Left lung (tissue), 10 donors: ENCODE results near the gene SLC23A3. TPM values are rescaled to one million over a fixed set of nuclear protein-coding genes. Genes with fewer than 3 reads are reported as not detected.

Source experiments
- ATAC-seq: fragments of 200-7000 bp; cut with Tn5 transposase; one replicate; pipeline ENCODE4 v1.9.1; 2020; ENCODE audit warnings: moderate library complexity
- DNase-seq, 4 donors: peaks; one replicate each; pipeline ENCODE4 v3.0.0-alpha.2; 2013 to 2020
- H3K27ac ChIP-seq, 2 donors: fragments of 200-600 bp; sonication (generic) in 1 of 2; one replicate each; pipeline versions ENCODE4 v1.5.0 to v1.8.0; 2020 to 2021
- H3K27me3 ChIP-seq, 2 donors: fragments of 200-600 bp; sonication (generic) in 1 of 2; one replicate each; pipeline versions ENCODE4 v1.5.0 to v1.8.0; 2020 to 2021
- H3K36me3 ChIP-seq, 2 donors: fragments of 200-600 bp; sonication (generic) in 1 of 2; one replicate each; pipeline versions ENCODE4 v1.5.0 to v1.8.0; 2020 to 2021
- H3K4me1 ChIP-seq, 2 donors: fragments of 200-600 bp; one replicate each; pipeline ENCODE4 v1.8.0; 2021
- H3K4me3 ChIP-seq, 2 donors: fragments of 200-600 bp; sonication (generic) in 1 of 2; one replicate each; pipeline versions ENCODE4 v1.5.0 to v1.8.0; 2020 to 2021; ENCODE audit warnings: mild to moderate bottlenecking in 1 of 2
- H3K9me3 ChIP-seq, 2 donors: fragments of 200-600 bp; sonication (generic) in 1 of 2; one replicate each; pipeline versions ENCODE4 v1.5.0 to v1.8.0; 2020 to 2021
- intact Hi-C, 2 donors: fragments of 100-400 bp; cut with DNase I; formaldehyde crosslinking; loops; one replicate each; pipeline versions ENCODE4 v1.11.2 to v1.14.2; 2022
- polyA plus RNA-seq, 6 donors: library from polyadenylated mRNA; unstranded; fragments of 120-200 nt; gene quantifications; one replicate each; pipeline ENCODE4 v1.2.1, GENCODE V29; 2013; ENCODE audit not compliant: insufficient read length in 6 of 6
- total RNA-seq, 2 donors: library from RNA; stranded (reverse); fragmentation: NEBNext Ultra II Directional; extraction: Animal tissue kit (Norgen Biotek cat#: 25700); gene quantifications; one replicate each; pipeline ENCODE4 v1.2.1, GENCODE V29; 2021
- TF ChIP-seq, protein P1 (sequence below), 2 donors: fragments of 200-600 bp; sonication (generic) in 1 of 2; IDR thresholded peaks; one replicate each; pipeline versions ENCODE4 v1.5.0 to v1.8.0; 2021; ENCODE audit warnings: antibody characterized with exemption in 2 of 2
- donor health status: DM: no; HTN: yes; CAD: no.
- donor health status: DM: no; HTN: no; CAD: no.

SLC23A3 gene
- total and polyA plus RNA-seq, 8 donors = 2.6 to 5.5 (median 4.3) TPM

DNA sequence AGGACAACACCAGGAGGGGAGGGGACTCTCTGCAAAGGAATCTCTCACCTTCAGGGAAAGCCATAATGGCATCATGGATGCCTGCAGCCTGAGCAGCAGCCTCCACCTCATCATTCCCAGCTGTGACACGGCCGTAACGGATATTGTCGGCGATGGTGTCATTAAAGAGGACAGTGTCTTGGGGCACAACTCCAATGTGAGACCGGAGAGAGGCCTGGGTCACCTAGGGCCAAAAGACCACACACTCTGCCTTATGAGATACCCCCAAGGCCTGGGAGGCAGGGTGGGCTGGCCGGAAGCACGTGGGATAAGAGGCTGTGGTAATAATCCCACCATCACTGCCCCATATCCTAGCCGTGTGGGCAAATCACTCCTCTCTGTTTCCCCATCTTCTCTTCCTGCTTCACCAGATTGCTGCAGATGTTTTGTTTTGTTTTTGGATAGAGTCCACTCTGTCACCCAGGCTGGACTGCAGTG lies 41.1 kb upstream of the SLC23A3 start:
- H3K4me1 ChIP-seq = peaks cover 12 to 33% of the 10 kb centered on the region in 2 donors
- ATAC-seq = no peak
- H3K27me3 ChIP-seq = no peaks in the 10 kb centered on the region
- H3K4me3 ChIP-seq = no peak overlapping the region
- no peak for DNase-seq
- no peaks in the 10 kb centered on the region for H3K9me3 ChIP-seq
- peaks cover 0 to 76% of the 10 kb centered on the region in 2 donors for H3K36me3 ChIP-seq
- H3K27ac ChIP-seq = no peak overlapping the region
- intact Hi-C loops = no loop called here
- TF ChIP-seq, protein P1, sequence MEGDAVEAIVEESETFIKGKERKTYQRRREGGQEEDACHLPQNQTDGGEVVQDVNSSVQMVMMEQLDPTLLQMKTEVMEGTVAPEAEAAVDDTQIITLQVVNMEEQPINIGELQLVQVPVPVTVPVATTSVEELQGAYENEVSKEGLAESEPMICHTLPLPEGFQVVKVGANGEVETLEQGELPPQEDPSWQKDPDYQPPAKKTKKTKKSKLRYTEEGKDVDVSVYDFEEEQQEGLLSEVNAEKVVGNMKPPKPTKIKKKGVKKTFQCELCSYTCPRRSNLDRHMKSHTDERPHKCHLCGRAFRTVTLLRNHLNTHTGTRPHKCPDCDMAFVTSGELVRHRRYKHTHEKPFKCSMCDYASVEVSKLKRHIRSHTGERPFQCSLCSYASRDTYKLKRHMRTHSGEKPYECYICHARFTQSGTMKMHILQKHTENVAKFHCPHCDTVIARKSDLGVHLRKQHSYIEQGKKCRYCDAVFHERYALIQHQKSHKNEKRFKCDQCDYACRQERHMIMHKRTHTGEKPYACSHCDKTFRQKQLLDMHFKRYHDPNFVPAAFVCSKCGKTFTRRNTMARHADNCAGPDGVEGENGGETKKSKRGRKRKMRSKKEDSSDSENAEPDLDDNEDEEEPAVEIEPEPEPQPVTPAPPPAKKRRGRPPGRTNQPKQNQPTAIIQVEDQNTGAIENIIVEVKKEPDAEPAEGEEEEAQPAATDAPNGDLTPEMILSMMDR (IDR thresholded peaks at IDR 0.05) = no peak

GRCh38 chr2:219210196-219210885 lies 40.5 kb upstream of the SLC23A3 start:
- no peak overlapping the region for H3K4me3 ChIP-seq
- no peak for ATAC-seq
- H3K36me3 ChIP-seq = peaks cover 0 to 70% of the 10 kb centered on the region in 2 donors
- H3K4me1 ChIP-seq = peaks cover 14 to 35% of the 10 kb centered on the region in 2 donors
- no peaks in the 10 kb centered on the region for H3K9me3 ChIP-seq
- DNase-seq = no peak
- no peak overlapping the region for H3K27ac ChIP-seq
- TF ChIP-seq, protein P1 (IDR thresholded peaks at IDR 0.05) = no peak
- intact Hi-C loops = no loop called here
- H3K27me3 ChIP-seq = no peaks in the 10 kb centered on the region

DNA sequence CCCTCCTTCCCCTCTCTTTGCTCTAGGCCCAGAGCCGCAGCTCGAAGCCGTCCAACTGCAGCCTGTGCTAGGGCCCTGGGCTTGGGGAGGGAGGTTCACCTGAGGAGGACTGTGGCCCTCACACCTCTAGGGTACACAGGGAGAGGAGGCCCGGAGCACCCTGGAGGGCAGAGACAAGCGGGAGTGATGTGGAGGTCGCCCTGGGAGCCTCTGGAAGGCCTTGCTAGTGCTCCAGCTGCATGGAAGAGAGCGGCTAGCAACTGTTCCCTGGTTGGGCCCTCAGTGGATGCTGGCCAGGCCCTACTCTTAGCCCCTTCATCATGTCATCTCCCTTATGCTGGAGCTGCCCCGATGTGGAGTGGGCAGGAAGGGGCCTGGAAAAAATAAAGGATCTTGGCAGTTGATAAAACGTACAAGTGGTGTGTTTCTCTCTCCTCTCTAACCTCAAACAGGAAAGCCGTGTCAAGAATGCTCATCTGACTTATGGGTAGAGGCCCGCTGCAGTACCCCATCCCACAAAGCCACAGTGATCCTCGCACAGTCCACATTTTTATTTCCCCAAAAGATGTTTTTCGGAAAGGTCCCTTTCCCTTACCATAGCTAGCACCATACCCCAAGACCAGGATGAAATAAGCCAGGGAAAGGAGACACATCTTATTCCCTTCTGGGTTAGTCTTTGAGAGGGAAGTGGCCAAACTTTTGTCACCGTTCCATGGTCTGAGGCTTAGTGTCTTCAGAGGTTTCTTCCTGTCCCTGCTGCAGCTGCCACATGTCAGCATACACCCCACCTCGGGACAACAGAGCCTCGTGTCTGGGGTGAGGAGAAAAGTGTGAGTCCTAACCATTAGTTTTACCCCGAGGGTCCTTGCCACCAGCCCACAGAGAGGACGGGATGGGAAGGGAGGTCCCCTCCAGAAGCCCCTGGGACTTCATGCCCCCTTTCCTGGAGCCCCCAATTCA lies 39.7 kb upstream of the SLC23A3 start:
- ATAC-seq = no peak
- intact Hi-C loops = no loop called here
- H3K4me3 ChIP-seq = no peak overlapping the region
- DNase-seq = no peak
- peaks cover 0 to 65% of the 10 kb centered on the region in 2 donors for H3K36me3 ChIP-seq
- TF ChIP-seq, protein P1 (IDR thresholded peaks at IDR 0.05) = no peak
- H3K27ac ChIP-seq = peak overlapping the region in 1 of 2 donors; percentile 5
- H3K4me1 ChIP-seq = peaks cover 14 to 35% of the 10 kb centered on the region in 2 donors
- no peaks in the 10 kb centered on the region for H3K27me3 ChIP-seq
- H3K9me3 ChIP-seq = peaks cover 0 to 2% of the 10 kb centered on the region in 2 donors

DNA sequence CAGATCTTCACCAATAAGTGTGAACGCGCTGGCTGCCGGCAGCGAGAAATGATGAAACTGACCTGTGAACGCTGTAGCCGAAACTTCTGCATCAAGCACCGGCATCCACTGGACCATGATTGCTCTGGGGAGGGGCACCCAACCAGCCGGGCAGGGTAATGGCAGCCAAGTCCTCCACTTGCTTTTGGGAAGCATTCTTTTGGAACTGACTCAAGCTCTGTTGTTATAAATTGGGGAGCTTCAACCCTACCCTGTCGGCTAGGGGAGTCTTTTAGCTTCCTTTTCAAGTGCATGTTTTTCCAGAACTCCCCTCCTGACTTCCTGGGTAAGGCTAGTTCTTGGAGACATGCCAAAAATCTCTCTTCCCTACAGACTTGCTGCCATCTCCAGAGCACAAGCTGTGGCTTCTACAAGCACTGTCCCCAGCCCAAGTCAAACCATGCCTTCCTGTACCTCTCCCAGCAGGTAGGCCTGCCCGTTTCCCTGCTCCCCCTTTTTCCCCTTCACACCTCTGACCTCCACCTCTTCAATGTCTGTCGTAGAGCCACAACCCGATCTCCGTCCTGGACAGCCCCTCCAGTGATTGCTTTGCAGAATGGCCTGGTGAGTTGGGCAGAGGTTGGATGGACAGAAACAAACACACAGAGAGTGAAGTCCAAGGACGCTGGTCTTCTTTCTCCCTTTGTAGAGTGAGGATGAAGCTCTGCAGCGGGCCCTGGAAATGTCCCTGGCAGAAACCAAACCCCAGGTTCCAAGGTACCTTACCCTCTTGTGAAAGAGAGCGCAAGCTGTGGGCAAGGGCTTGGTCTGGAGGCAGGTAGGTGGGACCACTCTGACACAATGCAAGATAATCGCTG lies 38.3 kb upstream of the SLC23A3 start:
- Histone ChIP-seq H3K4me3 (peak overlapping the region in 1 of 2 donors; percentile 61), H3K9me3 (peaks cover 0 to 4% of the 10 kb centered on the region in 2 donors)
- intact Hi-C loops = no loop called here

More for the DNA sequence above, 38.3 kb upstream of the SLC23A3 start:
- peak overlapping the region; percentile 94 to 95 for H3K27ac ChIP-seq
- ATAC-seq (peak; percentile 3), DNase-seq (peak in 2 of 4 donors; percentile 40 to 47)
- TF ChIP-seq, protein P1 (IDR thresholded peaks at IDR 0.05) = no peak
- H3K27me3 ChIP-seq = no peaks in the 10 kb centered on the region
- peaks cover 0 to 51% of the 10 kb centered on the region in 2 donors for H3K36me3 ChIP-seq
- peaks cover 14 to 35% of the 10 kb centered on the region in 2 donors for H3K4me1 ChIP-seq
